CD14-positive monocyte (primary cell): ENCODE measurements around the gene EGFR. TPM values are rescaled to one million over a fixed set of nuclear protein-coding genes. Genes with fewer than 3 reads are reported as not detected.

Experiments
- DNase-seq, 3 donors: peaks; one replicate each; pipeline ENCODE4 v3.0.0-alpha.2; 2011 to 2022
- H2AFZ ChIP-seq: 2 replicates; pipeline ENCODE4 v1.6.0; 2012; ENCODE audit warnings: mild to moderate bottlenecking, low read depth, low read length, inconsistent platforms; ENCODE audit not compliant: insufficient read depth, poor library complexity, severe bottlenecking
- H3K27ac ChIP-seq, 2 donors: 1 replicate in 1 of 2; 2 replicates in 1 of 2; pipeline ENCODE4 v1.5.1; 2012 to 2013; ENCODE audit warnings: low read length in 2 of 2, control low read depth in 1 of 2, inconsistent platforms in 1 of 2, low read depth in 1 of 2, mild to moderate bottlenecking in 1 of 2
- H3K27me3 ChIP-seq, 2 donors: one replicate each; pipeline versions ENCODE4 v1.6.0 to v1.6.1; 2011 to 2013; ENCODE audit warnings: low read length in 2 of 2; ENCODE audit not compliant: control insufficient read depth in 2 of 2, insufficient read depth in 2 of 2
- H3K36me3 ChIP-seq, 2 donors: replicated peaks in 1 of 2; 1 replicate in 1 of 2; 2 replicates in 1 of 2; pipeline versions ENCODE4 v1.5.1 to v1.6.1; 2012 to 2013; ENCODE audit warnings: low read length in 2 of 2, control low read depth in 1 of 2, inconsistent platforms in 1 of 2, mild to moderate bottlenecking in 1 of 2; ENCODE audit not compliant: insufficient read depth in 2 of 2, control insufficient read depth in 1 of 2
- H3K4me1 ChIP-seq, 2 donors: 1 replicate in 1 of 2; 2 replicates in 1 of 2; pipeline versions ENCODE4 v1.5.1 to v1.6.1; 2012 to 2013; ENCODE audit warnings: low read length in 2 of 2, control low read depth in 1 of 2, inconsistent platforms in 1 of 2, mild to moderate bottlenecking in 1 of 2, moderate library complexity in 1 of 2; ENCODE audit not compliant: insufficient read depth in 2 of 2, control insufficient read depth in 1 of 2
- H3K4me2 ChIP-seq: replicated peaks from 2 replicates; pipeline ENCODE3; 2012; ENCODE audit warnings: low read length, moderate library complexity, mild to moderate bottlenecking; ENCODE audit not compliant: poor library complexity, severe bottlenecking; ENCODE audit errors: extremely low read depth
- H3K4me3 ChIP-seq, 3 experiments: fragments of 200-600 bp in 1 of 3; sonication (generic) in 1 of 3; replicated peaks in 1 of 3; 1 replicate in 2 of 3; 2 replicates in 1 of 3; pipeline ENCODE4 v1.5.1; 2011 to 2013; ENCODE audit warnings: low read length in 3 of 3, mild to moderate bottlenecking in 3 of 3, control low read depth in 2 of 3, low read depth in 2 of 3, inconsistent platforms in 1 of 3, moderate library complexity in 1 of 3
- H3K79me2 ChIP-seq: 2 replicates; pipeline ENCODE4 v1.6.0; 2012; ENCODE audit warnings: mild to moderate bottlenecking, control low read depth, inconsistent platforms, low read length, moderate library complexity; ENCODE audit not compliant: insufficient read depth
- H3K9ac ChIP-seq: 2 replicates; pipeline ENCODE4 v1.6.0; 2017; ENCODE audit warnings: low read length, mild to moderate bottlenecking; ENCODE audit not compliant: insufficient read depth, poor library complexity, severe bottlenecking
- H3K9me3 ChIP-seq, 2 donors: replicated peaks in 1 of 2; 1 replicate in 1 of 2; 2 replicates in 1 of 2; pipeline versions ENCODE4 v1.5.1 to v1.6.1; 2012 to 2013; ENCODE audit warnings: low read length in 2 of 2, control low read depth in 1 of 2; ENCODE audit not compliant: control insufficient read depth in 1 of 2, insufficient read depth in 1 of 2
- H4K20me1 ChIP-seq: 2 replicates; pipeline ENCODE4 v1.6.0; 2012; ENCODE audit warnings: mild to moderate bottlenecking, low read length, control low read depth, moderate library complexity; ENCODE audit not compliant: insufficient read depth
- H3K27ac Mint-ChIP-seq, 7 donors: one replicate each; pipeline ENCODE4 v1.8.0; 2020; ENCODE audit warnings: mild to moderate bottlenecking in 7 of 7, mixed read lengths in 7 of 7, moderate library complexity in 6 of 7, inconsistent platforms in 2 of 7
- H3K27me3 Mint-ChIP-seq, 3 donors: one replicate each; pipeline ENCODE4 v1.8.0; 2021 to 2022; ENCODE audit warnings: low read depth in 3 of 3, mild to moderate bottlenecking in 3 of 3, mixed read lengths in 3 of 3, moderate library complexity in 3 of 3, inconsistent platforms in 1 of 3
- H3K36me3 Mint-ChIP-seq, 2 donors: one replicate each; pipeline ENCODE4 v1.8.0; 2020; ENCODE audit warnings: mixed read lengths in 2 of 2, inconsistent platforms in 1 of 2, mild to moderate bottlenecking in 1 of 2
- H3K4me1 Mint-ChIP-seq: one replicate; pipeline ENCODE4 v1.8.0; 2020; ENCODE audit warnings: mild to moderate bottlenecking, mixed read lengths
- H3K4me3 Mint-ChIP-seq, 2 donors: one replicate each; pipeline ENCODE4 v1.8.0; 2020; ENCODE audit warnings: mild to moderate bottlenecking in 2 of 2, mixed read lengths in 2 of 2, moderate library complexity in 1 of 2
- H3K9me3 Mint-ChIP-seq, 7 donors: one replicate each; pipeline ENCODE4 v1.8.0; 2020 to 2022; ENCODE audit warnings: mixed read lengths in 7 of 7, mild to moderate bottlenecking in 6 of 7, moderate library complexity in 6 of 7, inconsistent platforms in 2 of 7
- CTCF ChIP-seq: fragments of 200-600 bp; IDR thresholded peaks from one replicate; pipeline ENCODE4 v1.8.0; 2022; ENCODE audit warnings: antibody characterized with exemption, mild to moderate bottlenecking
- WGBS: methylation state at CpG from one replicate; pipeline ENCODE4 v1.1.5; 2013; ENCODE audit warnings: missing lambda C conversion rate; ENCODE audit not compliant: insufficient coverage; 5-methylcytosine and 5-hydroxymethylcytosine counted together
- intact Hi-C, 2 donors: fragments of 100-400 bp; cut with micrococcal nuclease; formaldehyde crosslinking; loops; one replicate each; pipeline versions ENCODE4 v1.15.0 to v1.15.1; 2023
- polyA plus RNA-seq, 3 donors: library from polyadenylated mRNA; depleted of rRNA in 1 of 3; unstranded in 2 of 3; stranded (reverse) in 1 of 3; fragments of 300-500 nt in 2 of 3; fragments of >200 nt in 1 of 3; fragmentation: Illumina TruSeq in 2 of 3; gene quantifications; 1 replicate in 2 of 3; 2 replicates in 1 of 3; pipeline ENCODE4 v1.2.3, GENCODE V29; 2012 to 2021

Gene EGFR
- polyA plus RNA-seq, 3 donors: not detected

DNA sequence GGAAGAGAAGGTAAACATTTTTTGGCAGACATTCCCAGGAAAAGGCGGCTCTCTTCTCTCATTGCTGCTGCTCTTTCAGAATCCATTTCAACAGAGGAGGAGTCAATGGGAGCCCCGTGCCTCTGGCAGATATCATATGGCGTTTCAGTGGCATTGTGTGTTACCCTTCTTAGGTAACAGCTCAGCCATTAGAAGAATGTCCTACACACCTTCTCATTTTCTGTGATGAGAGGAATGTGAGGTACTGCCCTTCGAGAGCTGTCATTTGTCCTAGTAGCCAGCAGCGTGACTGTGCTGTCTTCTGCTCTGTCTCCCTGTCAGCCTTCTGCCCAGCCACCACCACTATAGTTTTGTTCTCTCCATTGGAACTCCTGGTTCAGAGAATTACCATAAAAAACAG is 102.4 kb downstream of the EGFR start:
- Histone ChIP-seq H3K27ac (no peak overlapping the region), H3K9me3 (no peaks in the 10 kb centered on the region), H3K4me3 (no peak overlapping the region), H3K4me1 (no peaks in the 10 kb centered on the region), H3K27me3 (no peaks in the 10 kb centered on the region), H4K20me1 (no peaks in the 10 kb centered on the region), H3K4me2 (no peak overlapping the region), H2AFZ (no peak overlapping the region), H3K79me2 (no peaks in the 10 kb centered on the region), H3K9ac (no peak overlapping the region), H3K36me3 (no peaks in the 10 kb centered on the region)
- no peak for DNase-seq
- no peaks in the 10 kb centered on the region for H3K4me1 Mint-ChIP-seq
- no peak overlapping the region for H3K4me3 Mint-ChIP-seq
- no peak overlapping the region for H3K27ac Mint-ChIP-seq
- intact Hi-C loops: no loop called here
- TF ChIP-seq CTCF: no peak
- peaks cover 0 to 5% (median 1%) of the 10 kb centered on the region in 3 donors for H3K27me3 Mint-ChIP-seq
- no peaks in the 10 kb centered on the region for H3K36me3 Mint-ChIP-seq
- H3K9me3 Mint-ChIP-seq: peaks cover 0 to 5% (median 3%) of the 10 kb centered on the region in 7 donors
- WGBS: 80% methylated on average over 1 of the region's 5 CpGs

DNA sequence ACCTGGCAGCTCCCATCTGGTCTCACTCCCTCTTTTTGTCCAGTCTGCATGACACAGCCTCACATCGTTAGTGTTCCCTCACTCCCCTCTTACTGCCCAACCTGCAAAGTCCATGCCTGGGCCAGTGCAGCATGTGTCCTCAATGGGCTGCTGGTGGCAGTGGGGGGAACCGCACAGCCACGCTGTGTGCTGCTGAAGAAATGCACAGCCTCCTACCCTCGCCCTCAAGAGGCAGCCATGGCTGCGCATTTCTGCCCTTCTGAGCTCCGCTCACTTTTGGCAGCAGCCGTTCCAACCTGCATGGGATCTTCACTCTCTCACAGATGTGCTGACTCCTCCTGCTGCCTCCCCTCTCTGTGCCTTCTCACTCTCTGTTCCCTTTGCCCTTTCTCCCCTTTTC is 103.4 kb downstream of the EGFR start:
- H3K27ac Mint-ChIP-seq: peak overlapping the region in 1 of 7 donors; percentile 10
- no peaks in the 10 kb centered on the region for H3K79me2 ChIP-seq

More for the DNA sequence above, 103.4 kb downstream of the EGFR start:
- H4K20me1 ChIP-seq: no peaks in the 10 kb centered on the region
- H3K4me1 ChIP-seq: no peaks in the 10 kb centered on the region
- H3K4me3 ChIP-seq: no peak overlapping the region
- Mint-ChIP-seq H3K9me3 (peaks cover 0 to 5% (median 3%) of the 10 kb centered on the region in 7 donors), H3K36me3 (no peaks in the 10 kb centered on the region), H3K4me1 (no peaks in the 10 kb centered on the region), H3K27me3 (peaks cover 0 to 5% (median 0%) of the 10 kb centered on the region in 3 donors), H3K4me3 (no peak overlapping the region)
- DNase-seq: no peak
- 78% methylated on average over 7 of the region's 7 CpGs for WGBS
- H3K9ac ChIP-seq: no peak overlapping the region
- intact Hi-C loops: no loop called here
- H3K36me3 ChIP-seq: no peaks in the 10 kb centered on the region
- no peak overlapping the region for H2AFZ ChIP-seq
- no peaks in the 10 kb centered on the region for H3K9me3 ChIP-seq
- no peak for TF ChIP-seq CTCF
- no peak overlapping the region for H3K4me2 ChIP-seq
- H3K27me3 ChIP-seq: no peaks in the 10 kb centered on the region
- no peak overlapping the region for H3K27ac ChIP-seq
